Fibroblast of gingiva (primary cell): ENCODE results near the gene DNAH8.
"Not testable (repeated sequence)": the region's sequence is repeated elsewhere in the genome, so short reads cannot be mapped to it uniquely, and the experiment has no call there.

Source experiments
- DNase-seq: peaks from one replicate; pipeline ENCODE4 v3.0.0-alpha.2; 2011; ENCODE audit warnings: low read depth

Gene DNAH8

DNA sequence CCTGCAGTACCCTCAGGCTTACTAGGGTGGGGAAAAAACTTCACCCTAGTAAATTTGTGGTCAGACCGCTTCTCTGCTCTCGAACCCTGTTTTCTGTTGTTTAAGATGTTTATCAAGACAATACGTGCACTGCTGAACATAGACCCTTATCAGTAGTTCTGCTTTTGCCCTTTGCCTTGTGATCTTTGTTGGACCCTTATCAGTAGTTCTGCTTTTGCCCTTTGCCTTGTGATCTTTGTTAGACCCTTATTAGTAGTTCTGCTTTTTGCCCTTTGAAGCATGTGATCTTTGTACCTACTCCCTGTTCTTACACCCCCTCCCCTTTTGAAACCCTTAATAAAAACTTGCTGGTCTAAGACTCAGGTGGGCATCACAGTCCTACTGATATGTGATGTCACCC lies 15.4 kb upstream of the DNAH8 start:
- not testable (repeated sequence) for DNase-seq

DNA sequence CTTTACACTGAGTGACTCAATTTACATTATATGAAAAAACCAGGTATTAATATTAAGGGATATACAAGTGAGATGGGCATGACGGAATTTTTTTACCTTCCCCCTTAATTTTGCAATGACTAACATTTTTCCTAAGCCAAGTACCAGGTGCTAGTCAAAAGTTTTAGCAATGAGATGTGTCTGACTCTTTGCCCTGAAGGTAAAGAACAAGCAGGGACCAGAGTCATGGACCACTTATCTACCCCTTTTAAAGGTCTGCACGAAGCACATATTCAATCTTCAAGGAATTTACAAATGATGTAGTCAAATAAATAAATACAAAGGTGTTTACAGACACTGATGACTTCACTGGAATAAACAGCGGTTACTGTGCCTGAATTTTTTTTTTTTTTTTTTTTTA lies 13.6 kb upstream of the DNAH8 start:
- DNase-seq: no peak

DNA sequence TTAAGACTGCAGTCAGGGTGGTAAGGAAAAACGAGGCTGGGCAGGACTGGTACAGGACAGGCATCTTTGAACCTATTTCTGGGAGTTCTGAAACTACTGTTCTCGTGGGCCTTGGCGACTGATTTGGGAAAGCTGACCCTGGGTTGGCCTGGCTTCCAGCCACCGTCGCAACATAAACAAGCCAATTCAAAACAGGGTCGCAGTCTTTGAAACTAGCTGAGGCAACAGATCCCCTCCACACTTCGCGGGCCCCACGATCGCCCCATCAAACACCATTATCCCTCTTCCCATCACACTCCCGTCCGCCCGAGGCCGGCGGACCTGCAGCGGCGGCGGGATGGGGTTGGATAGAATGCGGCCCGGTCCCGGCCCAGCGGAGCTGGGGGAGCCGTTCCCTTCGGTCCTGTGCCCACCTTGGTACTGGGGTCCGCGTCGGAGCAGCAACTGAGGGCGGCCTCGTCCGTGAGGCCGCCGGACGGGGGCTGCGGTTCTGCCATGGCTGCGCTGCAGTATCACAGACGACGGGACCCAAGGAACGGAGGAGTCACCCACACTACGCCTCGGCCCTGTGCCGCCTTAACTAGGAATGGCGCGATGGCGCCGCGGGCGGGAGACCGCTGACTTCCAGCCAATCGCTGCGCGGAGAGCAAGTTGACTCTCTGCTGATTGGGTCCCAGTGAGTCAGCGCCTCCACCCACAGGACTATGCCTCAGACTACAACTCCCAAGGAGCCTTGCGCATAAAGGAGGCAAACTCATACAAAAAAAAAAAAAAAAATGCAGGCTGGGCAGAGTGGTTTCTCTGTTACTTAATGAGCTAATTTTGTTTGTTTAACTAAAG lies 12.3 kb upstream of the DNAH8 start, which contains the start of gene GLO1:
Gene GLO1, minus strand, starts transcription at position 588 of the 840 bp plus-strand sequence. Its CDS starts 91 bp downstream, at position 497.
- peak; percentile 99 for DNase-seq

DNA sequence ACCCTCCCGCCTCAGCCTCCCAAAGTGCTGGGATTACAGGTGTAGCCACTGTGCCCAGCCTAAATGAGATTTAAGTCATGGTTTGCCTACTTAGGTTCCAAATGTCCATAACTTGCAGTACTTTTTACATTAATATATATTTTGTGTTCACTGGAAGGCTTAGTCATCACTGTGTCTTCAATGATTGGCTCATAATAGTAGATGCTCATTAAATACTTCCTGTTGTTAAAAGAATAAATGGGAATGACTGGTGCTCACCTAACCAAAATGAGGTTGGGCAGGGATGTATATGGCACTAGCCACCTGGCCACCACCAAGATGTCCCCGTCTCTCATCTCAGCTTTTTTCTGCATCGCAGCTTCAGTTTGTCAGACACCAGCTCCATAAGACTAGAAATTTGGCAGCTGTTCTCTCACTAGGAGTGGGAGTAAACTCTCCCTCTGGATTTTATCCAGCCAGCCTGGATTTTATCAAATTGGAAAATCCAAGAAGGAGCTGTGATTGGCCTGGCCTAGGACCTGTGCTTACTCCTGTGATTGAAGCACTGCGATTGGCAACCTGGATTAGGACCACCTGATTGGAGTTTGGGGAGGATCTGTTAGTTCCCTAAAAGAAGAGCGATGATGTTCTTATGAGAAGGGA lies 11.0 kb upstream of the DNAH8 start:
- DNase-seq: no peak

DNA sequence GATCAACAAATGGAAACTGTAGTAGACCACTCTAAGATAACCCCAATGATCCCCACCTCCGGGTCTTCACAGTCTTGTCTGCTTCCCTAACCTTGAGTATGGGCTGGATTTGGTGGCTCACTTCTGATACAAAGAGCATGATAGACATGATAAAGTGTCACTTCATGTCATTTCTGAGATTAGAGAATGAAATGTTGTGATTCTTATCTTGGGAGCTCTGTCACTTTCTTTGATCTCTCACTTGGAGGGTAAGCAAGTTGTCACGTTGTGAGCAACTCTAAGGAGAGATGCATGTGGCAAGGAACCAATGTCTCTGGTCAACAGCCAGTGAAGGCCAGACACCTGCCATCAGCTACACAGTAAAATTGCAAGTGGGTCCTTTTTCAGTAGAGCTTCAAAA lies 9.2 kb upstream of the DNAH8 start:
- no peak for DNase-seq

DNA sequence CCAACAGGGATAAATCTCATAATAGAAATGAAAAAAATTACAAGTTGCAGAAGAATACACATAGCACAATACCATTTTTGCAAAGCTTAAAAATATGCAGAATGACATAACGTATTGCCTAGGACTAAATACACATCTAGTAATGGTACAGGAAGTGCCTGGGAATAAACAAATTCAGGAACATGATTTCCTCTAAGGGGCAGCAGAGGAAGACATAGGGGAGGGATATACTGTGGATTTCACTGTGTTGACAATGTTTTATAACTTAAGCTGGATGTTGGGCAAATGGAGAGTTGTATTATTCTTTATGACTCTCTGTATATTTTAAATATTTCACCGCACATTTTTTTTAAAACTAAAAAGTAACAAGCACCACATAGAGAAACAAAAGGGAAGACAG lies 6.6 kb upstream of the DNAH8 start:
- DNase-seq: no peak

DNA sequence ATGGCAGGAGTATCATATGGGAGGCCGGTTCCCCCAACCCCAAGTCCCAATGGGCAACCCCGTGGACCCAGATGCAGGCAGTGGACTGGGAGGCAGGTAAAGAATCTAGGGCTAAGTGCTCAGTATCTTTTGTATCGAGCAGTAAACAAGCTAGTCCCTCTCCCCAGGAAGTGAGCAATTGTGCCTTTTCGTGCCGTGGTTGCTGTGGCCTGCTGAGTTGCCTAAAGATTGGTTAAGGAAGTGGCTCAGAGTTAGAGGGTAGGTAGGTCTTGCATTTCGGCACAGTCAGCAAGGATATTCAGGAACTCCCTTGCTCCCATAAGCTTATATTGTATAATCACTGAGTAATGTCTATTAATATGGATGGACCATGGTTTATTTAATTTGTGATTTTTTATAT lies 1.3 kb upstream of the DNAH8 start:
- no peak for DNase-seq

DNA sequence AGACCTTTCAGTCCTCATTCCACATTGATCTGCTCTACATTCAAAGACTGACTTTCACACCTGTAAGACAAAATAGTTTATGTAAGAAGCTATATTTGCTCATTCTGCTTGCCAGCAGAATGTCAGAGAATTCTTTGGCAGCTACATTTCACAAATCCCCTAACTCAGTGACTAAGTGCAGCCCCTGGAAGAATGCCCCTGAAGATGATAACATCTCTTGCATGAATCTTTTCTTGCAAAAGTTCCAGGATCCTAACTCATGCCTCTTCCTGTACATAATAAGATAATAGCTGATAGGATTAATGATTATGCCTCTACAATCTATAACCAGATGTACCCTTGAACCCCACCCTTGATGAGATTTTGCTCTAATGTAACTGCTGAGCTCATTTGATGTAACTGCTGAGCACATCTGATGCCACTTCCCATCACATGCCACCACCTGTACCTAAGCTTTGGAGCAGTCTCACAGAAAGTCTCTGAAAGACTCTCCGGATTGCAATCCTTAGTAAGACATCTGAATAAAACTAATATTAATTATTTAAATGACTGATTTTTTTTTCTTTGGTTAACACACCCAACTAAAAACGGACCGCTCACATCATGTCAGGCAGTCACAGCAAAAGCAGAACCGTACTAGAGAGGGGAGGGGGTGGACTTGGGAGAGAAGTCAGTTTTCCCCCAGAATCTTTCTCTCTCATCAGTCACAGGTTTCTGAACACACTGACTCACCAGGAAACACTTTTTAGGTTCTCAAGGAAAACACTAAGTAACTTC lies 684 bp upstream of the DNAH8 start:
- DNase-seq: no peak

DNA sequence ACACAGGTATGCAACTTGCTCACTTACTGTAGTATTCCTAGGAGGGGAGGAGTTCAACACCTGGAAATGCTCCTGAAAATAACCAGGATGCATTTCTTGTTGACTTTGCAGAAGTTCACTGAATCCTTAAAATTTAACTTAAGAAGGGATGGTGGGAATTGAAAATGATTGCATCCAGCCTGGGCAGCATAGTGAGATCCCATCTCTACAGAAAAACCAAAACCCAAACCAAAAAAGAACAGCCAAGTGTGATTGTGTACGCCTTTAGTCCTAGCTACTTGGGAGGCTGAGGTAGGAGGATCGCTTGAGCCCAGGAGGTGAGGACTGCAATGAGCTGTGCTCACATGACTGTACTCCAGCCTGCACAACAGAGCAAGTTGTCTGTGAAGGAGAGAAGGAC lies 1.7 kb downstream of the DNAH8 start:
- no peak for DNase-seq

DNA sequence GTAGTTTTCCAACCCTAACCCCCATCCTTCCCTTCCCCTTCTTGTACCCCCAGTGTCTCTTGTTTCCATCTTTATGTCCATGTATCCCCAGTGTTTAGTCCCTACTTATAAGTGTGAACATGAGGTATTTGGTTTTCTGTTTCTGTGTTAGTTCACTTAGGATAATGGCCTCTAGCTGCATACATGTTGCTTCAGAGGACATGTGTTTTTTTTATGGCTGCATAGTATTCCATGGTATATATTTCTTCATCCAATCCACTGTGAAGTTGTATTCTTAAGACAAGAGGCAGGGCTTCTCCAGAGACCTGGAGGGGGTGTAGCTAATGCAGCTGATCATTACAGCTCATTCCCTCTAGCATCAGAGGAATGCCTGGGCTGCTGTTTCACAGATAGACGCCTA lies 4.2 kb downstream of the DNAH8 start:
- no peak for DNase-seq

DNA sequence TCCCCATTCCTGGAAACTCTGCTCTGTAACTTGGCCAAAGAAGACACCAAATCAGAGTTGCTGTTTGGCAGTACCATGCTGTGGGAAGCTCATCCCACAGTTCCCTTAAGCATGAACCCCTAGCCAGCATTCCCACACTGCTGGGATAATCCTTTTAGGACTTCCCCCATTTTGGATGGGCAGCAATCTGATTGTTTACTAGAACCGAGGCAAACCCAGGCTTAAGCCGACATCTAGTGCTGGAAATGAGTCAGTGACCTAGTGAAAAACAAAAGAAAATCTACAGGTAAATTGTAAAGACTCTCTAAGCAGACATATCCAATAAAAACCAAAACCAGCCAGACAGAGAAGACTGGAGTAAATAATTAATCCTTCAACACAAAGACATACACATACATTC lies 5.2 kb downstream of the DNAH8 start:
- no peak for DNase-seq

DNA sequence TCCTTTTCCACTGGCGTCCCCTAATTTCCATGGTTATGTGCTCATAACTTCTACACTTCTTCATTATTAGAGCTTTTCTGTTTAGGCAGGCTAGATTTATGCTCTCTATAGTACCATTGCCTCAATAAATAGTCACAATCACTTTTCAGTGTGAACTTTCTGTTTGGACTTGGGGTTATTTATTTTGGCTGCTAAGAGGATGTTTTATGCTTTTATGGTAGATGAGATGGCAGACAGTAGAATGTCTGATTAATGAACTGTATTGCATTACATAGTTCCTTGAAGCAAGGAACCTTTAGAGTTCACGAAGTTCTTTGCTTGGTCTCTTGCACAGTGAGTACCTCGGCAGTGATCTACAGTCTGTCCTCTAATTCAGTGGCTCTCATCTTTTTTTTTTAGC lies 6.9 kb downstream of the DNAH8 start:
- no peak for DNase-seq

DNA sequence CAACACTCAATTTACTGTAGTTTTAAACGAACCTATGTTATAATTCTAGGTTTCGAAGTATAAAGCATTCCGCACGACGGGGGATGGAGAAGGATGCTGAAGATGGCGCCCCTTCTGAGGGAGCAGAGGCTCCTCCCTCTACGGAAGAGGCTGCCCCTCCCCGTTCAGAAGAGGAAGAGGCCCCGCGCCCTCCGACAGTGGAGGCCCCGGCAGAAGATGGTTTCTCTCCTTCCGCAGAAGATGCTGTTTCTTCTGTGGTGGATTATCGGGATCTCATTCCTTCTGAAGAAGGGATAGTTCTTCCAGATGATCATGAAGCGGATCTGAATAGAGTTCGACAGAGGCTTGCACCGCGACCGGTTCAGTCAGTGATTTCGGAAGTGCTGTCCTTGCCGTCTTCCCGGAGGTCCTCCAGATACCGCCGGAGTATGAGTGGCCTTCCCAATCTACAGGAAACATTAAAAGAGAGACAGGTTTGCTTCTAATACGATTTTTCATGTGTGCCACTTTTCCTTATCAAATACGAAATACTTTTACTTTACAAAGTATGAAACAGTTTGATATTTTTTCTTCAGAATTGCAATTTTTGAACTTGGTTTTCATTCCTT lies 7.7 kb downstream of the DNAH8 start:
- no peak for DNase-seq

DNA sequence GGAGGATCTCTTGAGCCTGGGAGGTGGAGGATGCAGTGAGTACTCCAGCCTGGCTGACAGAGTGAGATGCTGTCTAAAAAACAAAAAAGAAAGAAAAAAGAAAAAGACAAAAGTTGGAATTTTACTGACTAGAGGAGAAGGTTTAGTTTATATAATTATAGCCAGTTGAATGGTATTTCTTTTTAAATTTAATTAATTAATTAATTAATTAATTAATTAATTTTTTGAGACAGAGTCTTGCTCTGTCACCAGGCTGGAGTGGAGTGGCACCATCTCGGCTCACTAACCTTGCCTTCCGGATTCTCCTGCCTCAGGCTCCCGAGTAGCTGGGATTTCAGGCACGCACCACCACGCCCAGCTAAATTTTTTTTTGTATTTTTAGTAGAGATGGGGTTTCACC lies 8.7 kb downstream of the DNAH8 start:
- no peak for DNase-seq

DNA sequence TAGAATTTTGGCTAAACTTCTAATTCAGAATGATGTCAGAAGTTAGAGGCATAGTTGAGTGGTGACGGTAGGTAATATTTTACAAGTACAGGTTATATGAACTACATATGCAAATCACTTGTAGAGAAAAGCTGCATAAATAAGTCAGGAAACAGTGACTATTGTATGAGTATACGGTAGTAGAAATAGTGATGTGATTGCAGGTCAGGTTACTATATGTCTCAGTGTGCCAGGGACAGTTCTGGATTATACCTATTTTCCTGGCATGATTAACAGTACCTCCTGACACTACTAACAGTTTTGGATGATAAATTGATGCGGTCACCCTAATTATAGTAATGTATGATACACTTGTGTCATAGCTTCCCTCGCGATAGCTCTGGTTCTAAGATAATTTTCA lies 9.2 kb downstream of the DNAH8 start:
- DNase-seq: no peak

DNA sequence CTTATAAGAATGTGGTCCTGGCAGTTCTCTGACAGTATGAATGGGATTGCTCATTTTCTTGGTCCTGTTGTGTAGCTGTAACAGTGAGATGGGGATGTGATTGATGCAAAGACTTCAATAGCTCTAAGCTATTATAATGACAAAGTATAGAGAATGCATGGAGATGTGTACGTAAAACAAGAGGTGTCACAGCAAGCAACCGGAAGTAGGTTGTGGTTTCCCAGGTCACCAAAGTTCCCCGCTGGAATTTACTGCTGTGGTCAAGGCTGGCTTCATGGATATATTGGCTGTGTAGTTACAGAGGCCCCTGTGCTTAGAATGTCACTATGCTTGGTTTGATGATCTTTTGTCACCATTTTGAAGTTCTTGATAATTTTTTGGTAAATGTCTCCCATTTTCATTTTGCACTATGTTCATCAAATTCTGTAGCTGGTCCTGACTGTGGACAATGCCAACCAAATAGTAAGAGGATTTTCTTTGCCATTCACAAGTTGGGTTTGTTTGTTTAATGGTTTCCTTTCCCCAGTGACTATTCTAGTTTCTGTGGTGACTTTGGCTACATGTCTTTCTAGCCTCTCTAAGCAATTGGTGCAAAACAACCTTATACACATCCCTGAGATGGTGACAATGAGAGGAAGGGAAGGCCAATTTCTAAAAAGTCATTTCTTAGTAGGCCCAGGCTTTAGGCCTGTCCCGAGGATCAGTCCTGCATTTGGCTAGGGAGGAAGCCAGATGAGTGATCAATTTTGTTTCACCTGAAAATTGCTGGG lies 10.5 kb downstream of the DNAH8 start:
- no peak for DNase-seq

DNA sequence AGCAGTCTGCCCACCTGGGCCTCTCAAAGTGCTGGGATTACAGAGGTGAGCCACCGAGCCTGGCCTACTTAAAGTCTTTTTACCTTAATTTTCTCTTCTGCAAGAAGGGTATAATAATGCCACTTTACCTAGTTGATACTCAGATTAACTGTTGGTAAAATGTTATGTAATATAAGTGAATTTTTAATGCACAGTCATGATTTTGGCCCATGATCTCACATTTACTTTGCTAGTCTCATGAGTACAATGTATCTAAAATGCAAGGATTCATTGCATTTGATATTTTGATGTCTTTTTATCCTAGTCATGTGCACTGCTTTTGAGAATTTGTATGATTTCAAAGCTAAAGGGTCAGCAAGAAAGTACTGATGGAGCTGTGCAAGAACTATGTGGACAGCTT lies 13.1 kb downstream of the DNAH8 start:
- no peak for DNase-seq

DNA sequence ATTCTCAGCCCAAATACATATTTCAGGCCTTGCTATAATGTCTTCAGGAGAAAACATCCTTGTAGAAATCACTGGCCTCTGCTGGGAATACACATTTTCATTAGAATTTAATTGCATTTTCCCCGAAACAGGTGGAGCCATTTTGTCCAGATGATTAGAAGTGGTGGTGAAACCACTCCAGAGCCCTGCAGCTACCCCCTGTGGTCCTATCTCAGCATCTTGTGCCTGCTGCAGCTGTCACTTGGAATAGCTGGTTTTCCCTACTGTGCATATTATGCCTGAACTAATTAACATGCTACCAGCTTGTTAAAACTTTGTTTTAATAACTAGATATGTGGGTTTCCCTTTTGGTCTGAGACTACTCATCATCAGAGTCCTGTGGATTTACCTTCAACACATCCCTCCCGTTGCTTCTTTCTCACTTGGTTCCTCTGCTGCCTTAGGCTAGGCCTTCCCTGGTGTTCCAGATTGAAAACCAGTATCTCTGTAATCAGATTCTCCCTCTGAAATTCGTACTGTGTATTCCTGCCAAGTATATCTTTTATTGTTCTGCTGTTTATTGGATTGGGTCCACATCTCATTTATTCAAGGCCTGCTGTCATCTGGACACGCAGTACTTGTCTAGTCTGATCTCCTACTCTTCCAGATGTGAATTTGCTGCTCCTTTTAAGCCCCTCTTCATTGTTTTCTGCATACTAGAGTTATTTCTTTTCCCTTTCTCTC lies 15.2 kb downstream of the DNAH8 start:
- no peak for DNase-seq

DNA sequence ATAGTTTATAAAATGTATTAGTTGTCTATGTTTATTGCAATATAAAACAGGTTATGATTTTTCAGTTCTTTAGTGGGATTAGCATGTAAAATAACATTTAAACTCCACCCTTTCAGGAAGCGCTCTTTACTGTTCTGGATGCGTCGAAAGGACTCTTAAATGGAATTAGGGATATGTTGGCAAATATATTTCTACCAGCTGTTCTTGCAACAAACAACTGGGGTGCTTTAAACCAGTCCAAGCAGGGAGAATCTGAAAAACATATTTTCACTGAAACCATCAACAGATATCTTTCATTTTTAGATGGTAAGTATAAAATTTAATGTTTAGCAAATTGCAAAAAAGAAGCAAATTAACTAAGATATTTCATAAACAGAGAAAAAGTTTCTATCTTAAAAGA lies 21.8 kb downstream of the DNAH8 start:
- no peak for DNase-seq

DNA sequence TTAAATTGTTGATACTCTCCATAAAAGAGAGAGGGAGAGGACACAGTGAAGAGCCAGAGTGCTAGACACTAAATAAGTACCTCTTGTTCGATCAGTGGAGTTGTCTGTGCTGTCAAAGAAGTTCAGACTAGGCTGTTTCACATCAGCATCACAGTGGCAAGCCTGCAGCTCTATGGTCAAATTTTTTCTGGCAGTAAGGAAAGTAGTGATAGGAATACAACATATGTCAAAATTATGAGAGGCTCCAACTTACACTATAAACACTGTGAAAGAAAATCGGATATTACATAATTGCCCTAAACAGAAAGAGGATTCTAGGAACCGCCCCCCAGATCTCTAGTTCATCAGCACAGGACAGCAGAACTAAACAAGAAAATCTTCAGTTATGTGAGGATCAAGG lies 23.1 kb downstream of the DNAH8 start:
- no peak for DNase-seq

DNA sequence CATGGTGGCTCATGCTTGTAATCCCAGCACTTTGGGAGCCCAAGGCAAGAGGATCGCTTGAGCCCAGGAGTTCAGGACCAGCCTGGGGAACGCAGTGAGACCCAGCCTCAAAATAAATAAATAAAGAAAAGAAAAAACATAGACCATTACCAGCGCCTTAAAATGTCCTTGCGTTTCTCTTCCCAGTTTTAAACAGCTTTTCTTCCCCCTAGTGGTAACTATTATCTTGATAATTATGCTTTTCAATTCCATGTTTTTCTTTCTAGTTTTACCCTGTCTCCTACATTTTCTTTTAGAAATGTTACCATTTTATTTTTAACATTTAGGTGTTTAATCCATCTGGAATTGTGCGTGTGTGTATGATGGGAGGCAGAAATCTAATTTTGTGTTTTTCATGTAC lies 24.4 kb downstream of the DNAH8 start:
- DNase-seq: no peak
